WTC11 (cell line): ENCODE measurements around the gene MAP4K3. TPM values are rescaled to one million over a fixed set of nuclear protein-coding genes. Genes with fewer than 3 reads are reported as not detected.

Experiments
- ATAC-seq: fragments of 200-7000 bp; cut with Tn5 transposase; 2 replicates; pipeline ENCODE4 v1.10.0; 2021; ENCODE audit warnings: mild to moderate bottlenecking, moderate library complexity
- CTCF ChIA-PET: fragments of 300-600 bp; sonication (Branson Sonifier 250); formaldehyde crosslinking; loops from one replicate; lab custom pipeline; 2021; ENCODE audit warnings: antibody characterized with exemption; lab: Charles Lee
- POLR2A ChIA-PET: fragments of 350-600 bp; sonication (Branson Sonifier 250); formaldehyde crosslinking; loops from one replicate; lab custom pipeline; 2021; ENCODE audit warnings: antibody characterized with exemption; lab: Charles Lee
- DNase-seq: peaks from one replicate; pipeline ENCODE4 v3.0.0; 2021; ENCODE audit warnings: low spot score
- H3K27ac Mint-ChIP-seq: 2 replicates; pipeline ENCODE4 v1.8.0; 2021; ENCODE audit warnings: mixed read lengths
- H3K27me3 Mint-ChIP-seq: 2 replicates; pipeline ENCODE4 v1.8.0; 2021; ENCODE audit warnings: low read depth, mild to moderate bottlenecking, moderate library complexity, mixed read lengths
- H3K36me3 Mint-ChIP-seq: 2 replicates; pipeline ENCODE4 v1.8.0; 2021; ENCODE audit warnings: mixed read lengths
- H3K4me1 Mint-ChIP-seq: 2 replicates; pipeline ENCODE4 v1.8.0; 2022; ENCODE audit warnings: mixed read lengths
- H3K4me3 Mint-ChIP-seq: 2 replicates; pipeline ENCODE4 v1.8.0; 2021; ENCODE audit warnings: mild to moderate bottlenecking, moderate library complexity, mixed read lengths
- H3K9me3 Mint-ChIP-seq: 2 replicates; pipeline ENCODE4 v1.8.0; 2021; ENCODE audit warnings: mixed read lengths
- AR ChIP-seq: fragments of 250-450 bp; sonication (Bioruptor Pico); IDR thresholded peaks from 2 replicates; pipeline ENCODE4 v1.9.0; 2021; ENCODE audit warnings: mild to moderate bottlenecking
- CDX4 ChIP-seq: fragments of 250-450 bp; sonication (Bioruptor Pico); IDR thresholded peaks from 2 replicates; pipeline ENCODE4 v1.9.0; 2021; ENCODE audit warnings: moderate library complexity, mild to moderate bottlenecking, inconsistent platforms, borderline replicate concordance
- GTF2I ChIP-seq: fragments of 250-450 bp; sonication (Bioruptor Pico); conservative IDR thresholded peaks from 2 replicates; pipeline ENCODE4 v1.4.0; 2021; ENCODE audit warnings: mild to moderate bottlenecking
- HMGA2 ChIP-seq: fragments of 250-450 bp; sonication (Bioruptor Pico); IDR thresholded peaks from 2 replicates; pipeline ENCODE4 v1.4.0; 2021; ENCODE audit warnings: mild to moderate bottlenecking, moderate library complexity
- MXD4 ChIP-seq: fragments of 250-450 bp; sonication (Bioruptor Pico); IDR thresholded peaks from 2 replicates; pipeline ENCODE4 v1.8.0; 2021; ENCODE audit warnings: mild to moderate bottlenecking, moderate library complexity, borderline replicate concordance
- MYBL2 ChIP-seq: sonication (generic); formaldehyde crosslinking; IDR thresholded peaks from 2 replicates; pipeline ENCODE4 v1.8.1; 2023; ENCODE audit warnings: mild to moderate bottlenecking, moderate library complexity, missing genetic modification reagents
- NFE2L1 ChIP-seq: sonication (generic); formaldehyde crosslinking; IDR thresholded peaks from 2 replicates; pipeline ENCODE4 v1.8.1; 2023; ENCODE audit warnings: missing genetic modification reagents
- NR1H2 ChIP-seq: sonication (generic); formaldehyde crosslinking; IDR thresholded peaks from 2 replicates; pipeline ENCODE4 v1.9.0; 2021; ENCODE audit warnings: mild to moderate bottlenecking, moderate library complexity, missing genetic modification reagents
- PRRX2 ChIP-seq: fragments of 250-450 bp; sonication (Bioruptor Pico); IDR thresholded peaks from 2 replicates; pipeline ENCODE4 v1.8.0; 2021; ENCODE audit warnings: mild to moderate bottlenecking
- RORB ChIP-seq: fragments of 250-450 bp; sonication (Bioruptor Pico); IDR thresholded peaks from 2 replicates; pipeline ENCODE4 v1.9.0; 2021; ENCODE audit warnings: mild to moderate bottlenecking
- SMAD3 ChIP-seq: sonication (generic); formaldehyde crosslinking; IDR thresholded peaks from 2 replicates; pipeline ENCODE4 v1.8.0; 2022; ENCODE audit warnings: missing genetic modification reagents, mild to moderate bottlenecking, borderline replicate concordance
- SOX15 ChIP-seq: fragments of 250-450 bp; sonication (Bioruptor Pico); IDR thresholded peaks from 2 replicates; pipeline ENCODE4 v1.9.0; 2021; ENCODE audit warnings: mild to moderate bottlenecking
- SP1 ChIP-seq: sonication (generic); formaldehyde crosslinking; conservative IDR thresholded peaks from 2 replicates; pipeline ENCODE4 v1.8.1; 2022; ENCODE audit warnings: missing genetic modification reagents
- TP53 ChIP-seq: sonication (generic); formaldehyde crosslinking; IDR thresholded peaks from 2 replicates; pipeline ENCODE4 v1.8.1; 2023; ENCODE audit warnings: mild to moderate bottlenecking, missing genetic modification reagents
- ZNF121 ChIP-seq: sonication (generic); formaldehyde crosslinking; IDR thresholded peaks from 2 replicates; pipeline ENCODE4 v1.8.0; 2023; ENCODE audit warnings: missing genetic modification reagents
- ZNF232 ChIP-seq: sonication (generic); formaldehyde crosslinking; IDR thresholded peaks from 2 replicates; pipeline ENCODE4 v1.8.0; 2022; ENCODE audit warnings: mild to moderate bottlenecking, missing genetic modification reagents
- ZNF263 ChIP-seq: sonication (generic); formaldehyde crosslinking; IDR thresholded peaks from 2 replicates; pipeline ENCODE4 v1.8.1; 2022; ENCODE audit warnings: low read depth, mild to moderate bottlenecking, moderate library complexity, missing genetic modification reagents
- total RNA-seq: library from RNA; stranded (reverse); gene quantifications from 3 replicates; pipeline ENCODE4 v1.2.3, GENCODE V29; 2021
- TF ChIP-seq, protein P1 (sequence below): sonication (generic); formaldehyde crosslinking; IDR thresholded peaks from 2 replicates; pipeline ENCODE4 v1.8.1; 2023; ENCODE audit warnings: mild to moderate bottlenecking, missing genetic modification reagents
- TF ChIP-seq, protein P2 (sequence below): sonication (generic); formaldehyde crosslinking; IDR thresholded peaks from 2 replicates; pipeline ENCODE4 v1.8.1; 2023; ENCODE audit warnings: mild to moderate bottlenecking, missing genetic modification reagents, moderate library complexity
- TF ChIP-seq, protein P3 (sequence below): sonication (generic); formaldehyde crosslinking; conservative IDR thresholded peaks from 2 replicates; pipeline ENCODE4 v1.8.1; 2023; ENCODE audit warnings: mild to moderate bottlenecking, low read depth, missing genetic modification reagents, moderate library complexity

MAP4K3 gene
- total RNA-seq, 1 experiment from 2014 or later, result 73.2 TPM

- Mint-ChIP-seq H3K4me3 (no peak overlapping the region), H3K36me3 (peaks cover 2% of the 10 kb centered on the region), H3K27ac (peak overlapping the region; percentile 33), H3K4me1 (peaks cover 73% of the 10 kb centered on the region), H3K27me3 (no peaks in the 10 kb centered on the region), H3K9me3 (no peaks in the 10 kb centered on the region)
- no peak for DNase-seq
- TF ChIP-seq AR (no peak), MYBL2 (CRISPR knock-in tag) (no peak), NR1H2 (CRISPR knock-in tag) (no peak), HMGA2 (CRISPR knock-in tag) (no peak), RORB (CRISPR knock-in tag) (no peak), PRRX2 (no peak), MXD4 (CRISPR knock-in tag) (no peak), NFE2L1 (no peak), SMAD3 (CRISPR knock-in tag) (no peak), ZNF263 (no peak), ZNF232 (CRISPR knock-in tag) (no peak), CDX4 (CRISPR knock-in tag) (no peak), TP53 (no peak), ZNF121 (CRISPR knock-in tag) (no peak), GTF2I (CRISPR knock-in tag) (no peak), SOX15 (no peak), SP1 (CRISPR knock-in tag) (no peak)
- TF ChIP-seq, protein P1, sequence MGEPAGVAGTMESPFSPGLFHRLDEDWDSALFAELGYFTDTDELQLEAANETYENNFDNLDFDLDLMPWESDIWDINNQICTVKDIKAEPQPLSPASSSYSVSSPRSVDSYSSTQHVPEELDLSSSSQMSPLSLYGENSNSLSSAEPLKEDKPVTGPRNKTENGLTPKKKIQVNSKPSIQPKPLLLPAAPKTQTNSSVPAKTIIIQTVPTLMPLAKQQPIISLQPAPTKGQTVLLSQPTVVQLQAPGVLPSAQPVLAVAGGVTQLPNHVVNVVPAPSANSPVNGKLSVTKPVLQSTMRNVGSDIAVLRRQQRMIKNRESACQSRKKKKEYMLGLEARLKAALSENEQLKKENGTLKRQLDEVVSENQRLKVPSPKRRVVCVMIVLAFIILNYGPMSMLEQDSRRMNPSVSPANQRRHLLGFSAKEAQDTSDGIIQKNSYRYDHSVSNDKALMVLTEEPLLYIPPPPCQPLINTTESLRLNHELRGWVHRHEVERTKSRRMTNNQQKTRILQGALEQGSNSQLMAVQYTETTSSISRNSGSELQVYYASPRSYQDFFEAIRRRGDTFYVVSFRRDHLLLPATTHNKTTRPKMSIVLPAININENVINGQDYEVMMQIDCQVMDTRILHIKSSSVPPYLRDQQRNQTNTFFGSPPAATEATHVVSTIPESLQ, result no peak
- TF ChIP-seq, protein P2, sequence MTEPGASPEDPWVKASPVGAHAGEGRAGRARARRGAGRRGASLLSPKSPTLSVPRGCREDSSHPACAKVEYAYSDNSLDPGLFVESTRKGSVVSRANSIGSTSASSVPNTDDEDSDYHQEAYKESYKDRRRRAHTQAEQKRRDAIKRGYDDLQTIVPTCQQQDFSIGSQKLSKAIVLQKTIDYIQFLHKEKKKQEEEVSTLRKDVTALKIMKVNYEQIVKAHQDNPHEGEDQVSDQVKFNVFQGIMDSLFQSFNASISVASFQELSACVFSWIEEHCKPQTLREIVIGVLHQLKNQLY, result no peak
- TF ChIP-seq, protein P3, sequence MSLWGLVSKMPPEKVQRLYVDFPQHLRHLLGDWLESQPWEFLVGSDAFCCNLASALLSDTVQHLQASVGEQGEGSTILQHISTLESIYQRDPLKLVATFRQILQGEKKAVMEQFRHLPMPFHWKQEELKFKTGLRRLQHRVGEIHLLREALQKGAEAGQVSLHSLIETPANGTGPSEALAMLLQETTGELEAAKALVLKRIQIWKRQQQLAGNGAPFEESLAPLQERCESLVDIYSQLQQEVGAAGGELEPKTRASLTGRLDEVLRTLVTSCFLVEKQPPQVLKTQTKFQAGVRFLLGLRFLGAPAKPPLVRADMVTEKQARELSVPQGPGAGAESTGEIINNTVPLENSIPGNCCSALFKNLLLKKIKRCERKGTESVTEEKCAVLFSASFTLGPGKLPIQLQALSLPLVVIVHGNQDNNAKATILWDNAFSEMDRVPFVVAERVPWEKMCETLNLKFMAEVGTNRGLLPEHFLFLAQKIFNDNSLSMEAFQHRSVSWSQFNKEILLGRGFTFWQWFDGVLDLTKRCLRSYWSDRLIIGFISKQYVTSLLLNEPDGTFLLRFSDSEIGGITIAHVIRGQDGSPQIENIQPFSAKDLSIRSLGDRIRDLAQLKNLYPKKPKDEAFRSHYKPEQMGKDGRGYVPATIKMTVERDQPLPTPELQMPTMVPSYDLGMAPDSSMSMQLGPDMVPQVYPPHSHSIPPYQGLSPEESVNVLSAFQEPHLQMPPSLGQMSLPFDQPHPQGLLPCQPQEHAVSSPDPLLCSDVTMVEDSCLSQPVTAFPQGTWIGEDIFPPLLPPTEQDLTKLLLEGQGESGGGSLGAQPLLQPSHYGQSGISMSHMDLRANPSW, result no peak
- ATAC-seq, result no peak
- ChIA-PET CTCF (no interaction called here), POLR2A (no interaction called here)
These were observed 17.5 kb downstream of the MAP4K3 start for GRCh38 chr2:39419282-39420223.
